Osteocyte (in vitro differentiated cells): ENCODE results near the gene PBX3. TPM values are rescaled to one million over a fixed set of nuclear protein-coding genes. Genes with fewer than 3 reads are reported as not detected.
A peak's percentile ranks its signal among the peaks of the same experiment; 100 is the strongest.

Experiments used
- DNase-seq: peaks from one replicate; pipeline ENCODE4 v3.0.0; 2021; ENCODE audit warnings: mixed read lengths; ENCODE audit not compliant: unreplicated experiment; ENCODE audit errors: extremely low spot score
- H3K27ac Mint-ChIP-seq: one replicate; pipeline ENCODE4 v1.8.0; 2021; ENCODE audit warnings: mild to moderate bottlenecking, mixed read lengths; ENCODE audit not compliant: unreplicated experiment
- H3K27me3 Mint-ChIP-seq: one replicate; pipeline ENCODE4 v1.8.0; 2021; ENCODE audit warnings: mixed read lengths; ENCODE audit not compliant: unreplicated experiment
- H3K36me3 Mint-ChIP-seq: one replicate; pipeline ENCODE4 v1.8.0; 2021; ENCODE audit warnings: mixed read lengths; ENCODE audit not compliant: unreplicated experiment
- H3K4me1 Mint-ChIP-seq: one replicate; pipeline ENCODE4 v1.8.0; 2021; ENCODE audit warnings: mixed read lengths; ENCODE audit not compliant: unreplicated experiment
- H3K4me3 Mint-ChIP-seq: one replicate; pipeline ENCODE4 v1.8.0; 2021; ENCODE audit warnings: mild to moderate bottlenecking, moderate library complexity, mixed read lengths; ENCODE audit not compliant: unreplicated experiment
- H3K9me3 Mint-ChIP-seq: one replicate; pipeline ENCODE4 v1.8.0; 2021; ENCODE audit warnings: mixed read lengths; ENCODE audit not compliant: unreplicated experiment
- total RNA-seq: library from RNA; stranded (reverse); gene quantifications from 2 replicates; pipeline ENCODE4 v1.2.1, GENCODE V29; 2021
- TF ChIP-seq, protein P1 (sequence below): fragments of 200-600 bp; sonication (generic); IDR thresholded peaks from 2 replicates; pipeline ENCODE4 v1.5.0; 2021; ENCODE audit warnings: antibody characterized with exemption, mild to moderate bottlenecking, moderate library complexity

The PBX3 gene
- total RNA-seq, 1 donor from 2014 or later: 16.0 TPM

DNA sequence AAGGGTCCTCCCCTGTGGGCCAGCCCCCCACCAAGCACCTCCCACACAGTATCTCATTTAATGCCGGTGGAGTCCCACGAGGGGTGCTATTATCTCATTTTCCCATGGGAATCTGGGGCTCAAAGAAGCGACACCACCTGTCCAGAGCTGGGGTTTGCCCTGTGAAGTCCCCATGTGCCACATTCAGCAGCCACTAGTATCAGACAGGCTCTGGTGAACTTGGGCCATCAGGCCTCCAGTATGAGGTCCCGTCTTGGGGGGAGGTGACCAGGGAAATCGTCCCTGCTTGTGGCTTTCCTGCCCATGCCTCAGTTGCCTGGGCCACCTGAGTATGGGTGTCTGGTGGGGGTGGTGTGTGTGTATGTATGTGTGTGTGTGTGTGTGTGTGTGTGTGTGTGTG is 222.7 kb downstream of the PBX3 start:
- TF ChIP-seq, protein P1, sequence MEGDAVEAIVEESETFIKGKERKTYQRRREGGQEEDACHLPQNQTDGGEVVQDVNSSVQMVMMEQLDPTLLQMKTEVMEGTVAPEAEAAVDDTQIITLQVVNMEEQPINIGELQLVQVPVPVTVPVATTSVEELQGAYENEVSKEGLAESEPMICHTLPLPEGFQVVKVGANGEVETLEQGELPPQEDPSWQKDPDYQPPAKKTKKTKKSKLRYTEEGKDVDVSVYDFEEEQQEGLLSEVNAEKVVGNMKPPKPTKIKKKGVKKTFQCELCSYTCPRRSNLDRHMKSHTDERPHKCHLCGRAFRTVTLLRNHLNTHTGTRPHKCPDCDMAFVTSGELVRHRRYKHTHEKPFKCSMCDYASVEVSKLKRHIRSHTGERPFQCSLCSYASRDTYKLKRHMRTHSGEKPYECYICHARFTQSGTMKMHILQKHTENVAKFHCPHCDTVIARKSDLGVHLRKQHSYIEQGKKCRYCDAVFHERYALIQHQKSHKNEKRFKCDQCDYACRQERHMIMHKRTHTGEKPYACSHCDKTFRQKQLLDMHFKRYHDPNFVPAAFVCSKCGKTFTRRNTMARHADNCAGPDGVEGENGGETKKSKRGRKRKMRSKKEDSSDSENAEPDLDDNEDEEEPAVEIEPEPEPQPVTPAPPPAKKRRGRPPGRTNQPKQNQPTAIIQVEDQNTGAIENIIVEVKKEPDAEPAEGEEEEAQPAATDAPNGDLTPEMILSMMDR: no peak
- H3K27ac Mint-ChIP-seq: no peak overlapping the region
- DNase-seq: peak; percentile 64

DNA sequence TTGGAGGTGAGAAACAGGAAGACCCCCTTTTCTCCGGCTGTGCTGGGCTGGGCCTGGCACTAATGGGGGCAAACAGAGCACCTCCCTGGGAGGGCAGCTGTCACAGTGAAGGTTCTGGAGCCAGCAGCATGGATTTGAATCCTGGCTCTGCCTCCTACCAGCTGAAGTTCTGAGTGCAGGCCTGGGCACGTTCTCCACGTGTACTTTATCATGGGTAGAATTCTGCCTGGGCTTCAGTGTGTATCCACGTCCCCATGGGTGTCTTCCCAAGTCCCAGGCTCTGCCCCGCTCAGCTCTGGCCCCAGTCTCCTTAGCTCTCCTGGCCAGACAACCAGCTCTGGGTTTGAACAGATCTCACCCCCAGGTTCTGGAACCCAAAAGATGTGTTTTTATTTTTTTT is 223.2 kb downstream of the PBX3 start:
- Mint-ChIP-seq H3K4me3 (no peak overlapping the region), H3K9me3 (no peaks in the 10 kb centered on the region), H3K27me3 (no peaks in the 10 kb centered on the region), H3K4me1 (no peaks in the 10 kb centered on the region), H3K27ac (no peak overlapping the region), H3K36me3 (peaks cover 13% of the 10 kb centered on the region)
- peak; percentile 65 for DNase-seq
- TF ChIP-seq, protein P1: no peak

More for the DNA sequence above, 222.7 kb downstream of the PBX3 start:
- no peak overlapping the region for H3K4me3 Mint-ChIP-seq
- no peaks in the 10 kb centered on the region for H3K9me3 Mint-ChIP-seq
- no peaks in the 10 kb centered on the region for H3K4me1 Mint-ChIP-seq
- no peaks in the 10 kb centered on the region for H3K27me3 Mint-ChIP-seq
- H3K36me3 Mint-ChIP-seq: peaks cover 13% of the 10 kb centered on the region

DNA sequence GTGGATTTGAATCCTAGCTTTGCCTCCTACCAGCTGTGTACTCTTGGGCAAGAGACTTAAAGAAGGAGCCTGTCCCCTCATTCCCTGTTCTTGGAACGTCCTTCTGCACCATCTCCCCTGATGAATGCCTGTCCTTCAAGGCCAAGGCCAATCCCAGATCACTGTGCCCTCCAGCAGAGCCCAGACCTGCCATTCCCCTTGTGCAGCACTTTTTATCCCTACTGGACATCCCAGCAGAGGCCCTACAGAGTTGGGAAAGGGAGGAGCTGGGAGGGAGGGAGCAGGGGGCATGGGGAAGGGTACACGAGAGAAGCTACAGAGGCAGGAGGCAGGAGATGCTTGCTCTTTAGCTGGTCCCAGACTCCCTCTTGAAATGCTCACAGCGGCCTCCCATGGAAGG is 223.9 kb downstream of the PBX3 start:
- TF ChIP-seq, protein P1: no peak
- Mint-ChIP-seq H3K9me3 (no peaks in the 10 kb centered on the region), H3K4me1 (no peaks in the 10 kb centered on the region), H3K27ac (no peak overlapping the region), H3K36me3 (peaks cover 9% of the 10 kb centered on the region), H3K4me3 (no peak overlapping the region), H3K27me3 (no peaks in the 10 kb centered on the region)
- peak; percentile 67 for DNase-seq

DNA sequence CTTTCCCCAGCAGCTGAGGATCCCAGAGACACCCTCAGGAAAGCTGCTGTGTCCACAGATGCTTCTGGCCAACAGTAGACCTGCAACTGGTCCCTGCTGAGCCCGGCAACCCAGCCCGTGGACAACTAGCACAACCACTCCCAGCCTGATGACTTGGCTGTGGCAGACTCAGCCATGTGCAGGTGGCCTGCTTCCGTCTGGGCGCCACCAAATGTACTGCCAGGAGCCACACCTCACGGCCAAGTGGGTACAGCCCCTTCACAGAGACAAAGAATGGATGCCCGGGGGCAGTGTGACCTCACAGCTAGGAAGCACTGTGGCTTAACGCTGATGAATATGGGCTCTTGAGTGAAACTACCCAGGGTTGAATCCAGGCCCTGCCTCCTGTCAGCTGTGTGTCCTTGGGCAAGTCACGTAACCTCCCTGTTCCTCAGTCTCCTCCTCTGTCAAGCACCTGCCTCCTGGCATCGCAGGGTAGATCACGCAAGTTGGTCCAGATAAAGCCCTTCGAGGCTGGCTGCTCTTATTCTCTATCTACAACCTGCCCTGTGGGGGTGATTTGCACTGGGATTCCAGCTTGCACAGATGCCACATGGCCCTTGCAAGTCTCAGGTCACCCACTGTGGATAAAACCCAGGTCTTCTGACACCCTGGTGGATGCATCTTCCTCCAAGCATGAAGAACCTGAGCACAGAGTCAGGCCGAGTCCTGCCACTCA is 225.0 kb downstream of the PBX3 start:
- Mint-ChIP-seq H3K36me3 (peaks cover 2% of the 10 kb centered on the region), H3K27ac (no peak overlapping the region), H3K9me3 (no peaks in the 10 kb centered on the region), H3K4me1 (no peaks in the 10 kb centered on the region), H3K4me3 (no peak overlapping the region), H3K27me3 (no peaks in the 10 kb centered on the region)
- DNase-seq: peak; percentile 79
- TF ChIP-seq, protein P1: no peak

DNA sequence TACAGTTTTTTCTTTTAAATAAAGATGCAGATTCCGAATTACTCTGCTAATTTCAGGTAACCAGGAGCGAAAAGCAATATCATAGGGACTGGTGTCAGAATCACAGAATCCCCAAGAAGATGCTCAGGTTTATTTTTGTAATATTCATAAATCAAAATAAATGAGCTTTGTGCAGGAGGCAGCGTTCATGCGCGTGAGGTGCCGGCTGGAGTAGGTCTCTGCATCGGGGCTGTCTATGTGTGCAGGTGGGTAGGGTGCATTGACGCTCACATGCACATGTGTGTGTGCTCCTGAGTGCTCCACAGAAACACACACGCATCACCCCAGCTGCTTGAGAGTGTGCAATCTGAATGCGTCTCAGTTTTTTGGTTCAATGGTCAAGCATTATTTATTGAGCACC is 226.4 kb downstream of the PBX3 start:
- no peaks in the 10 kb centered on the region for H3K4me1 Mint-ChIP-seq
- no peak overlapping the region for H3K27ac Mint-ChIP-seq
- peaks cover 5% of the 10 kb centered on the region for H3K9me3 Mint-ChIP-seq
- no peak overlapping the region for H3K4me3 Mint-ChIP-seq
- no peaks in the 10 kb centered on the region for H3K27me3 Mint-ChIP-seq
- H3K36me3 Mint-ChIP-seq: peaks cover 2% of the 10 kb centered on the region
- peak; percentile 30 for DNase-seq
- TF ChIP-seq, protein P1: no peak
